Measurements from ENCODE around the gene SORBS1.
A peak's percentile ranks its signal among the peaks of the same experiment; 100 is the strongest.

The SORBS1 gene

DNA sequence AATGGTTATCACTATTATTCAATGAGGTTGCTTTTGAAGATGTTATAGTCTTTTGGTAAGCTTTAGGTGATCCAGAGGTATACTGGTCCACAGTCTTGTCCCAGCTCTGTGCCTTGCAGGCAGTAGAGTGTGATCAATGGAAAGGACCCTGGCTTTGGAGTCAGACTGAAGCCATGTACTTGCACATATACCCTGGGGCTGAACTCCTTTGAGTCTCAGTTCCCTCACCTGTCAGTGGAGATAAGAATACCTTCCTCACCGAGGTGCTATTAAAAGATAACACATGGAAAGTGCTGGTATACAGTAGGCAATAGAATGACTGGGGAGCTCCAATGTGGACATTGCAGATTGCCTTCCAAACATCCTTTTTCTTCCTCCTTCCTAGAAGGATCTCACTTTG is 254.3 kb downstream of the SORBS1 start:
- DNase-seq = no peak

DNA sequence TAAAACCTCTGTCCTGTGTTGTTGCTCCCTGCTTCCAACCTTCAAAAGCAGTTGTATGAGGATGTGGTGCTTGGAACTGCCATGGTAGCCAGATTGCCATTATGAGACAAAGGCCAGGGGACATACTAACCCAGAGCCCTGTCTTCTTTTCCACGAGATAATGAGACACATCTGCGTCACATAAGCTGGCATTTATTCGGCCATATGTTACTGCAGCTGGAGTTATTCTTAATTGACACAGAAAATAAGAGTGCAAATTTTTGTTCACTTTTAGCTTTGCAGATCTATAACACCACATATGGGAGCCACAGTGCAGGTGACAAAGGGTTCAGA is 254.9 kb downstream of the SORBS1 start:
- DNase-seq = no peak

DNA sequence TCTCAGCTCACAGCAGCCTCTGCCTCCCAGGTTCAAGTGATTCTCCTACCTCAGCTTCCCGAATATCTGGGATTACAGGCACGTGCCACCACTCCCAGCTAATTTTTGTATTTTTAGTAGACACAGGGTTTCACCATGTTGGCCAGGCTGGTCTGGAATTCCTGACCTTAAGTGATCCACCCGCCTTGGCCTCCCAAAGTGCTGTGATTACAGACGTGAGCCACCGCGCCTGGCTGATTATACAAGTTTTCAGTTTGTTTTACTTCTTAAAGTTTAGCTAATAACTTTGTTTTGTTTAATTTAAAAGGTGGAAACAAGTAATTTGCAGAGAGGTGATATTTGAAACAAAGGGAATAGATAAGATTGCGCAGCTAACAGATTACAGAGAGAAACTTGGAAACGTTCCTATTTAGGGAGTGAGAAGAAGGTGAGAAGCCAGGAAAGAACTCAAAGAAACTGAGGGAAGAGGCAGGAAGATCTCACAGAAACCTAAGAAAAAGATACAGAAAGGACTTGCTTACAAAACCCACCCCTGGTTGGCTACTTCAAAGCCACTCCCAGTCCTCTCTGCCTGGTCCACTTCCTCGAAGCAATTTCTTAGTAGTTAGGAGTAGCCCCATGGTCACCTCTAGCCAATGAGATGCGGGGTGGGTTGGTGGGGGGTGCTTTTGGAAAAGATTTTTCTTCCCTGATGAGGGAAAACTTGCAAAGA is 255.4 kb downstream of the SORBS1 start:
- no peak for DNase-seq

DNA sequence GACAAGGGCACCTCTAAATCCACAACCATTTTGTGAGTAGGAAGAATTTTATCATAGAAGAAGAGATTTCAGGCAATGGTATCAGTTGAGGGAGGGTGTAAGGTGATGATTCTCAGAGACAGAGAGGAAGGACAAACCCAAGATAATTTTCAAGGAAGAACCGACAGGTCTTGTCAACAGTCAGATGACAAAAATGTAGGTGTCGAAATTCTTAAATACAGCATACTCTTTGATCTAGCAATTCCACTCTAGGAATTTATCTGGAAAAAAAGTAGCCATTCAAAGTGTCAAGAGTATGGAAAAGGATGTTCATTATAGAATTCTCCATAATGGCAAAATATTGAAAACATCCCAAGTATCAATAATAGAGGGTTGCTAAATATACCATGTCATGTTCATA is 256.2 kb downstream of the SORBS1 start:
- DNase-seq = no peak

DNA sequence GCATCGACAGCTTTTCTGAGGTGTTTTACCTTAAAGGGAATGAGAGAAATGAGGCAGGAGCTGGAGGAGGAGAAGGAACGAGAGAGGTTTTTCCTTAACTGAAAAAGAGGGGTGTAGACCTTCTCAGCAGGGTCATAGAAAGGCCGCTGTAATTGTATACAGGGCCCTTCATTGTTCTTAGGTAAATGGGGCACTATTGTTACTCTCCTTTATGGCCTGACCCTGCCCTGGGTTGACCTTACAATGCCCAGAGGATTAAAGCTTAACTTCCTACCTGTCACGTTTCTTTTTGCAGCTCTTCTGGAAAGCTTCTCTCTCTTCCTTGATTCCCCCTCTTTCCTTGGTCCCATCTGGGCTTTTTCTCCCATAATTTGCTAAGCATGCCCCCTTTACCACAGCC is 256.7 kb downstream of the SORBS1 start:
- no peak for DNase-seq

DNA sequence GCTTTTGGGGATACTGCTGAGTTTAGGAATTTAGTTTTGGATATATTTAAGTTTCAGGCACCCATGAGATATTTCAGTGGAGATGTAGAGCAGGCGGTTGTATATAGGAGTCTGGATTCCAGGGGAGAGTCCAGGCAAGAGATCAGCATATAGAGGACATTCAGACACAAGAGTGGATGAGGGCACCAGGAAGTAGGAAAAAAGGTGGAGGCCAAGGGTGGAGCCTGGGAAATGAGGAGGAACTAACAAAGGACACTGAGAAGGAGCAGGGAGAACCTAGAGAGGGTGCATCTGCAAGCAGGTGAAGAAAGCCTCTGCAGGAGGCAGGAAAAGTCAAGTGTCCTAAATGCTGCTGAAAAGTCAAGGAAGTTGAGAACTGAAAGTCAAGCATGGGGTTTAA is 257.2 kb downstream of the SORBS1 start:
- DNase-seq = no peak

DNA sequence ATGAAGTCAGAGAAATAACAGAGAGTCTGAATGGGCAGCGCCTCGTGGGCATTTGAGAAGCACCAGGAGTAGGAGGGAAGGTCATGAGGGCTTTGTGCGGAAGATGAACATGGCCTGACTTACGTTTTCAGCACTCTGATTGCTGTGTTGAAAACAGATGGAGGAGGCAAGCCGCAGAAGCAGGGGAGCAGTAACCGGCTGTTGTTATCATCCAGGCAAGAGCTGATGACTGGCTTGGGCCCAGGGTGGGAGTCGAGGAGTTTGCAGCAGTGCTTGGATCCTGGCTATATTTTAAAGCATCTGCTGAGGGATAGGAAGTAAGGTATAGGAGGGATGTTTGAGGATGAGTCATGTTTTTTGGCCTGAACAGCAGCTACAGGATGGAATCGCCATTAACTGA is 257.6 kb downstream of the SORBS1 start:
- no peak for DNase-seq

DNA sequence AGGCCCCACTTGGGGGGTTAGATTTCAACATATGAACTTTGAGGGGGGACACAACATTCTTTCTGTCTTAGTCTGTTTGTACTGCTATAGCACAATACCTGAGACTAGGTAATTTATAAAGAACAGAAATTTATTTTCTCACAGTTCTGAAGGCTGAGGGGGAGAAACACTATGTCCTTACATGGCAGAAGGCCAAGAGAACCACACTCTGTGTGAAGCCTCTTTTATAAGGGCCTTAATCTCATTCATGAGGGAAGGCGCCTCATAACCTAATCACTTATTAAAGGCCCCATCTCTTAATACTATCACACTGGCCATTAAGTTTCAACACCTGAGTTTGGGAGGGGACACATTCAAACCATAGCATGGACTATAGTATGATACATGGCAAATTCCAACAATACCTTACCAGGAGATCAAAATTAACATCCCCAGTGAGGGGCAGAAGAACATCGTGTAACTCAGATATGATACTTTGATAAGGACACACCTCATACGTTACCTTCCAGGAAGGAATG is 261.1 kb downstream of the SORBS1 start:
- DNase-seq = no peak

DNA sequence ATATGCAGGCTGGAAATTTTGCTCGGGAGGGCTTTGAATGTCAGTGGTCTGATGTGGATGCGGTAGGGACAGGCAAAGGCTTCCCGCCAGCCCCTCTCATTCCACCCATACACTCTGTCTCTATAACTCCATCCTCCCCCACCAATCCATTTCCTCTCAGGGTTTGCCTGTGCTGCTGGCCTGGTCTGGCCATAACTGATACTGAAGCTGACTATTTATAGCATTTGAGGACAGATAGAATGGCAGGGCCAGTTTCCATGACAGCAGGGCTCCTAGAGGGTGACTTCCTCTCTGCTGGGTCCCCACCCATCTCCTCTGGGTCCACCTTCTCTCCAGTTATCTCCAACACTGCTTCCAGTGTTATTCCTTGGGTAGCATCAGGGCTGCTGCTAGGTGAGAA is 263.8 kb downstream of the SORBS1 start:
- no peak for DNase-seq

DNA sequence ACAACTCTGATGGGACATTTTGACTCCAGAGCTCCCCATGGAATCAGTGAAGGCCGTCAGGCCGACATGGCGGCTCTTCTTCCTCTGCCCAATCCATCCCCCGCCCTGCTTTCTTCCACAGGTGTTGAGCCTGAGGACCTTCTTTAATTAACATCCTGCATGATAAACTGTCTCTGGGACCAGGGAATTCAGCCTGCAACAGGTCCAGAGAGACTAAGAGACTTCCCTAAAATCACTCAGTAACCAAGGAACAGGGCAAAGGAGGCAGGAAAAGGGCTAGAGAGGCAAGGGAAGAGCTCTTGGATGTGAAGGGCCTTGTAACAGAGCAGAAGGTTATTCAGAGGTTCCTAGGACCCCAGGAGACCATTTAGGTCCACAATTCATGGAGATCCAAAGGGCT is 264.4 kb downstream of the SORBS1 start:
- DNase-seq = no peak

DNA sequence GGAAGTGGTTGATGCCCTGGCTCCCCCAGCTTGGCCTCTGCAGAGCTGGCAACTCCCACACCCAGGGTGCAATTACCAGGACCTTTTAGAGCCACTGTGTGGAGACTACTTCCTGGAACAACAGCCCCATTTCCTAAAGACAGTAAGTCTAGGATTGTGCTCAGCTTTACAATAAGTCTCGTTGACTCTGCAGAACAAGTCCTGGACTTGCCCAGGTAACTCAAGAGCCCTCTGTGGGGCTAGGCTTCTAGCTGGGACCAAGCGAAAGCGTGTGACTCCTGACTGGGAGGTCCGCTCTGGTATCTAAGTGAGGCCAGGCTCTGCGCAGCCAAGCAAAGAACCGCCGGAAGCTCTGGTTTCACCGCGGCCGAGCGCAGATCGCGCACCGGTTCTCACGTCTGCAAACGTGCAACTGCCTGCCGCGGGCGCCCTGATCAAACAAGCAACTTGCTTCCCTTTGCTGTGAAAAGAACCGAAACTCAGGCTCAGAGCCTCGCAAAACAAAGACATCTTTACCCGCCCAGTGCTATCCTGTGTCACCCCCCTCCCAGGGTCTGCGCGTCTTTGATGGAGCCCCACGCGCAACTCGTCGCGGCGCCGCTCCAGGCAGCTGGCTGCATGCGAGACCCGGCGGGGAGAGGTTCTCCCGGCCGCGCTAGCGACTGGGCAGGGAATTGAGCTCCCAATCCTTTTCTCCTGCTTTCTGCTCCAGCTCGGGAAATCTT is 266.0 kb downstream of the SORBS1 start:
- DNase-seq = peak; percentile 55

DNA sequence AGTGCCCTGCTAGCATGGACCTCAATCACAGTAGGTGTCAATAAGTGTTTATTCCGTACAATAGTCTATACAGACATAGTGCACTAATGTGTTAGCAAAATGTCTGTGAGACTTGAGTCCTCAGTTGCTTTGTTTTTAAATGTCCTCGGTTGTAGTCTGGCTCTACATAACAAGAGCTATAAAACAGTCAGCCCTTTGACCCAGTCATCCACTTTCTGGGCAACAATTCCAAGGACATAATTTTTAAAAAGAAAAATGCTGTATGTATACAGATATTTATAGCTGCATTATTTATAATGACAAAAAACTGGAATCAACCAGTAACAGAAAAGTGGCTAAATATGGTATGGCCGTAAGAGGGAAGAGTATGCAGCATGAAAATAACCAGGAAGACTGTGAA is 267.5 kb downstream of the SORBS1 start:
- DNase-seq = no peak

DNA sequence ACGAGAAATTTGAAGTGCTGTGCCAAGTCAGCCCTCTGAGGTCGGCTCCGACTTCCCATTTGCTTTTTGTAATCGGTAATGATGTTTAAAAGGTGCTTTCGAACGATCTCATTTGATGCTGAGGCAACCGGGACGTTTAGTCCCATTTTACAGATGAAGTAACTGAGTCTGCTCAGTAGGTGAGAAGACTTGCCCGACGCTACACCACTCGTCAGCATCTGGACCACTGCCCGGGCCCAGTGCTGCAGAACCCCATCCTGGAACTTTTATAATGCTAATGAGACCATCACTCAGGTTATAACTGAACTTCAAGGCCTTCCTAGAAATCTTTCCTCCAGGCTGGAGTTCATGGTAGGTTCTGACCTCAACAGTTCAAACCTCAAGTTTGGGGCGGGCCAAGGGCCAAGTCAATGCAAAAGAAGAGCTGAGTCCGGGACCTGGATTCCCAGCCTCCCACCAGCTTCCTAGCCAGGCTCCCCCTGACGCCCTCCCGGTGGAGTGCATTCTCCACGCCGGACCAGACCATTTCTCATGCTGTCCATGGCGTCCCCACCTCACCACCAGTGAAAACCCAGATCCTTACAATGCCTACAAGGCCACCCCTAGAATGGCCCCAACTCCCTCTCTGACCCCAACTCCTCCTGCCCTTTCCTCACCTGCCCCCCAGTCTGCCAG is 269.7 kb downstream of the SORBS1 start:
- DNase-seq = no peak

DNA sequence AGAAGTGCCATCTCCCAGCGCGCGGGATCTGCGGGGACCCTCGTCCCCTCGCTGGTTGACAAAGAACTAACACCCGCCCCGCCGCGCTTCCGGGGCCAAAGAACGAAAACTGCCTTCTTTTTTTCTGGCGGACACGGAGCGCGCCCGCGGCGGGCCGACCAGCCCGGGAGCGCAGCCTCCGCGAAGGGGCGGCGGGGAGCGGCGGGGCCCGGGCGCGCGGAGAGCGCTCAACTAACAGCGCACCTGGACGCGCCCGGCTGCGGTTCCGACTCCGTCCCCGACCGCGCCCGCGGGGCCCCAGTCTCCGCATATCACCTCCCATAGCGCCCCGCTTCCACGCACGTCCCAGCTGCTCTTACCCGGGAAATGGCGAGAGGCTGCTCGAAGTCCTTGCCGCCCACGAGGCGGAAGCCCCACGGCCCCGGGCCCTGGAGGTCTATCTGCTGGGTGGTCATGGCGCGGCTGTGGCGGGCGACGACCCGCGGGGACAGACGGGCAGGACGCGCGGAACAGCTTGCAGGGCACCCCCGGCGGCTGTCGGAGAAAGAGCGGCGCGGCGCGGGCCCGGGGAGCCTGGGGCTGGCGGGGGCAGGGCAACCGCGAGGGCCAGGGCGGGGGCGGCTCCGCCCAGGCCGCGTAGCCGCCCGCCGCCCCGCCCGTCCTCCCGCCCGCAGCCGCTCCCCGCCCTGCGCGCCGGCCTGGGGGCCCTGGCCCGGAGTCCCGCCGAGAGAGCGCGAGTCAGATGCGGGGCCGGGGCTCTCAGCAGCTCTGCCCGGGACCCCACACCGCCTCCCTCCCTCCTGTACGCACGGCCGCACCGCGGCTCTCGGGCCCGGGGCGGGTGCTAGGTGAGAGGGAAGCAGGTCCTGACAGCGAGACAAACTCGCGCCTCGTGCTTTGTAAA is 270.5 kb downstream of the SORBS1 start, which contains the start of gene PDLIM1:
TSS of gene PDLIM1 (minus strand) at position 543 of the 904 bp plus-strand sequence. CDS start at position 455, 88 bp downstream.
- peak; percentile 68 for DNase-seq

DNA sequence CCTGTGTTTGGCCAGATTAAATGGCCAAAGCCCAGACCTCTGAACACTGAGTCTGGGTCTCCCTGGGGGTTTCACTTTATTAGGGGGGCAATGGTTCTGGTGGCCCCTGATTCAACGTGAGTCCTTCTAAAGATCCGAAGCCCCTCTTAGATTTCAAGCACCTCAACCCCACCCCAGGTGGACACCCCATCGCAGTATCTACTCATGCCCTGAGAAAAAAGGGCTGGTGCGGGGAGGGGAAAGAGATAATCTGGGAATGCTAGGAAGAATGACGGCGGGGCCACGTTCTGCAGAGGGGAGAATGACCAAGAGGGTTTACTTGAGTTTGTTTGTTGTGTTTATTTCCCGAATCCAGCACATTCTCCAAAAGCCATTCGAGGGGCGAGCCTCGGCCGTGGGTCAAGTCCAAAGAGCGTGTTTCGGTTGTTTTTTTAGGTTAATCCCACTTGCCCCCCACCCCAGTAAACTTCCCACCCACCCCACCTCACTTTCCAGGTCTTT is 271.2 kb downstream of the SORBS1 start:
- DNase-seq = no peak

DNA sequence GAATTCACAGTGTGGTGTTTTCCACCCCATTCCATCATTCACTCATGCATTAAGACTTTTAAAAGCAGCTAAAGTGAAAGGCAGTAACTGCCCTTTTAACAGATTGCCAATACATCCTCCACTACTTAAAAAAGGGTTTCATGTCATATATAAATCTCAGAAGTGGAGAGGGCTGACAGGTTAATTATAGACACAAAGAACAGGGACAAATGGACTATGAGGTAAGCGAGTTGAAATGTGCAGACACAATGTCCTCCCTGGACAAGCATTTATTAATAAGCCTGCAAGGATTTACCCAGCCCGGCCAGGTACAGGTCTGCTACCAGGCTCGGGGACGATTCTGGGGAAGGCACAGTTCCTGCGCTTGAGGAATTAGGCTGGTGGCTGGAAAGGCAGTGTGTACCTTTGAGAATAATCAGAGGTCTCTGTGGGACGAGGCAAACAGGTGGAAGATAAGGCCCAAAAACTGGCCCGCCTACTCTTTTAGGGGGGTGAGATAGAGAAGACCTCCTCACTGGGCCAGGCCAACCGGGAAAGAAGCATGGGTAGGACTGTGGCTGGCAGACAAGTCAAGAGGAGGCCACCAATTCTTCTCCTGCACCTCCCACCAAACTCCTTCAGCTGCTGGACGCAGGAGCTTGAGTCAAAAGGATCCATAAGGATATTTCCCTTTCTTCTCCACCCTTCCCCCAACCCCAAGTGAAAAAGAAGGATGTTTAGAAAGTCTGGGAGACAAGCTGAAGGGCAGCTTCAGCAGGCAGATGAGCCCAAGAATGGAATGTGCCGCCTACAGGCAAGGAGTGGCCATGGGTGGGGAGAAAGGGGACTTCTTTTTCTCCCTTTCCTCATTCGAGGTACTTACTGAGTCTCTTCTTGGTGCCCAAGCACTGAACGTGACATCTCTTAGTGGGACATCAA is 271.9 kb downstream of the SORBS1 start:
- DNase-seq = no peak

DNA sequence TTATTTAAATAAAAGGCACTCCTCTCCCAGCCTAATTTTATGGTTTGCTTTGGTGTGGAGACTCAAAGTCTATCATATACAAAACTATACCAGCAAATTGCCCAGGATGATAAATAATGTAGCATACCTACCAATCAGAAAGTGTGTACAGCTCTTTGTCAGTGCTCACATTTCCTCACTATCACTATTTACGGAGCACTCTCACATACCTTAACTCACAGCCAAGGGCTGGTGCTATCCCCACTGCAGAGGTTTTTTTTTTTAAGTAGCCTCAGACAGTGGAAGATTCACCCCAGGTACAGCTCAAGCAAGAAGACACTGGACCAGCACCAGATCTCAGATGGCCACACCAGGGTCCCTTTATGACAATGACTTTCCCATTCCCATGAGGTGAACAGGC is 272.9 kb downstream of the SORBS1 start:
- DNase-seq = no peak

DNA sequence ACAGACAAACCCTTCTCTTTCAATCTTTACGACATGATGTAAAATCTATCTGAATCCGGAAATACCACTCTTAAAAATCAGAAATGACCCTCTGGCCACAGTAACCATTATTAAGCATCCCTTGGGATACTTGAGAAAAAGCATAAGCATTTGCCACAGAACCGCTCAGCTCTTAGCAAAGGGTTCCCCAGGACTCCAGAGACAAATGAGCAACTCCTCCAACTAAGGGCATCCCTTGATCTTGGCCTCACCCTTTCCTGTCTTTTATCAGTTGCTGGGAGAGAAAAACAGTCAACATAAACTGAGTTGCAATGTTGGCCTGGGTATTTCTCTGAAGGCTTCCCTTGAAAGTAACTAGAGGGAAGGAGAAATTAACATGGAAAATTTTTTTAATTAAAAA is 273.9 kb downstream of the SORBS1 start:
- DNase-seq = no peak

DNA sequence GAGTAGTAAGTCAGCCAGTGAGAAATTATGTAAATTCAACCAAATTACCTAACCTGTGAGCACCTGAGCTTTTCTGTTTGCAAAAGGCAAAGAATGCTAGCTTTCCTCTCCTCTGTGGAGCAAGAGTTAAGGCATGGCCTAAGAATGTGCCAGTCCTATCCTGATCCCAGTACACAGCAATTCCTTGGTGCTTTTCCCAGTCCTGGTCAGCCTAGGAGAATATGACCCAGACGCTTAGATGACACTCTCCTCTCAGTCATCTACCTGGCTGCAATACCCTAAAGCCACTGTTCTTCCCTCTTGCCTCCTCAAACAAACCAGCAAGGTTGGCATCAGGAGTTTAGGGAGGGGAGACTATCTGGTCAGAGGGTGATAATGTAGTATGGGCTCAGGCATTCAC is 274.5 kb downstream of the SORBS1 start:
- DNase-seq = no peak

DNA sequence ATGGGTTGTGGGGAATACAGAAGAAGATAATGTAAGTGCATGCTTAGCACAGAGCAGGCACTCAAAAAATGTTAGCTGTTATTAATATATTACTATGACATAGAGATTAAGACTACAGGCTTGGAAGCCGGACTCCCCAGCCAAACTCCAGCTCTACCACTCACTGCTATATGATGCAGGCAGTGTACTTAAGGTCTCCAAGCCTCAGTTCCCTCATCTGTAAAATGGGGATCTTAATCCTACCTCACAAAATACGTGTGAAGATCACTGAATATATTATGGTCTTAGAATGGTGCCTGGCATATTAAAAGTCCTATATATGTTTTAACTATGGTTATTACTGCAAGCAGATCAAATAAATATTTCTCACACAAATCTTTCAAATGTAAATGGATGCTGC is 275.6 kb downstream of the SORBS1 start:
- DNase-seq = no peak

DNA sequence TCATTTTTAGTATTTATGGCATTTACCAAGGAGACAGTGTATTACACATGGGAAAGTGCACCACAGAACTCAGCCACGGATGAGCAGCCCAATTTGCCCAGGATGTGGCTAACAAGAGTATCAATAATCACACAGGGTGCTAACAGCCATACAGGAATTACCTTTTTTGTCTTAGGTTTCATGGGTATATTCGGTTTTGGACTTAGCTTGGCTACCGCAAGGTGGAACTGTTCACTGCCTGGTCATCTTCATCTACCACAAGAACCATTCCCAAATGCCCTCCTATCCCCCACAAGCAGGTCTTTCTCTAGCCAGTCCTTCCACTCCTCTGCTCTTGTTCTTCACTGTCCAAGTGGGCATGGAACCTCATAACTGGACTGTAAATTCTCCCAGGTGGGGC is 276.4 kb downstream of the SORBS1 start:
- no peak for DNase-seq

DNA sequence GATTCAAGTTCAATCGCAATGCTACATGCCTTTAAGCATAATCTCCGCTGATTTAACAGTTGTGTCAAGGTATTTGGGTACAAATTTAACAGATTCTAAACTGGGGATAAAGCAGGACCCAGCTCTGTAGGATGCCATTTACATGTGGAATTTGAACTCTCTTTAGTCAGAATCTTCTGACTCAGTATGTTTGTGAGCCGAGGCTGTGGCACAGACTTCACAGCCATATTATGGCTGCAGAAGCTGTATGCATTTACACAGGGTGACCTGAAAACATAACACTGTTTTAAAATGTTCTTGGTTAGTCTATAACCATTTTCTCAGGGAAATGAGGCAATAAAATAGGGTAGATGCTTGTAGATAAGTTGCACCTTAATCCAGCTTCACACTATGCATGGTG is 279.1 kb downstream of the SORBS1 start:
- no peak for DNase-seq

All from right forelimb (tissue), 1 donor.